ENCODE measurements around the gene PIP5K1A.
A peak's percentile ranks its signal among the peaks of the same experiment; 100 is the strongest.
"Not testable (repeated sequence)": the region's sequence is repeated elsewhere in the genome, so short reads cannot be mapped to it uniquely, and the experiment has no call there.

PIP5K1A gene

GRCh38 chr1:151194894-151195594 is 3.3 kb upstream of the PIP5K1A start:
- H3K36me3 ChIP-seq (ENCODE audit: control insufficient read depth, insufficient read depth, low read length); H3K4me1 ChIP-seq (ENCODE audit: control insufficient read depth, insufficient read depth, low read length); H3K9ac ChIP-seq (ENCODE audit: low read depth, low read length); H3K27me3 ChIP-seq (ENCODE audit: control insufficient read depth, insufficient read depth, low read length); H3K9me3 ChIP-seq (ENCODE audit: control insufficient read depth, insufficient read depth, low read length); H3K4me3 ChIP-seq (ENCODE audit: low read depth, low read length): not testable (repeated sequence)

GRCh38 chr1:151196292-151196800 is 2.0 kb upstream of the PIP5K1A start:
- Histone ChIP-seq H3K9ac (ENCODE audit: low read depth, low read length) (no peak overlapping the region), H3K9me3 (ENCODE audit: control insufficient read depth, insufficient read depth, low read length) (no peaks in the 10 kb centered on the region), H3K36me3 (ENCODE audit: control insufficient read depth, insufficient read depth, low read length) (no peaks in the 10 kb centered on the region), H3K27me3 (ENCODE audit: control insufficient read depth, insufficient read depth, low read length) (no peaks in the 10 kb centered on the region), H3K4me3 (ENCODE audit: low read depth, low read length) (no peak overlapping the region), H3K4me1 (ENCODE audit: control insufficient read depth, insufficient read depth, low read length) (no peaks in the 10 kb centered on the region)

GRCh38 chr1:151197863-151198253 is 494 bp upstream of the PIP5K1A start:
- Histone ChIP-seq H3K36me3 (ENCODE audit: control insufficient read depth, insufficient read depth, low read length) (peaks cover 2% of the 10 kb centered on the region), H3K9me3 (ENCODE audit: control insufficient read depth, insufficient read depth, low read length) (no peaks in the 10 kb centered on the region), H3K27me3 (ENCODE audit: control insufficient read depth, insufficient read depth, low read length) (no peaks in the 10 kb centered on the region), H3K4me1 (ENCODE audit: control insufficient read depth, insufficient read depth, low read length) (no peaks in the 10 kb centered on the region), H3K9ac (ENCODE audit: low read depth, low read length) (no peak overlapping the region), H3K4me3 (ENCODE audit: low read depth, low read length) (peak overlapping the region; percentile 88)

GRCh38 chr1:151199873-151200581 is 1.7 kb downstream of the PIP5K1A start:
- H3K36me3 ChIP-seq (ENCODE audit: control insufficient read depth, insufficient read depth, low read length): peaks cover 8% of the 10 kb centered on the region
- peak overlapping the region; percentile 82 for H3K9ac ChIP-seq (ENCODE audit: low read depth, low read length)
- peak overlapping the region; percentile 88 for H3K4me3 ChIP-seq (ENCODE audit: low read depth, low read length)
- no peaks in the 10 kb centered on the region for H3K4me1 ChIP-seq (ENCODE audit: control insufficient read depth, insufficient read depth, low read length)
- no peaks in the 10 kb centered on the region for H3K27me3 ChIP-seq (ENCODE audit: control insufficient read depth, insufficient read depth, low read length)
- no peaks in the 10 kb centered on the region for H3K9me3 ChIP-seq (ENCODE audit: control insufficient read depth, insufficient read depth, low read length)

- peaks cover 18% of the 10 kb centered on the region for H3K36me3 ChIP-seq (ENCODE audit: control insufficient read depth, insufficient read depth, low read length)
- not testable (repeated sequence) for H3K9ac ChIP-seq (ENCODE audit: low read depth, low read length); H3K9me3 ChIP-seq (ENCODE audit: control insufficient read depth, insufficient read depth, low read length); H3K4me1 ChIP-seq (ENCODE audit: control insufficient read depth, insufficient read depth, low read length); H3K27me3 ChIP-seq (ENCODE audit: control insufficient read depth, insufficient read depth, low read length); H3K4me3 ChIP-seq (ENCODE audit: low read depth, low read length)
Observed at GRCh38 chr1:151205381-151205965, 7.1 kb downstream of the PIP5K1A start.

GRCh38 chr1:151210830-151211229 is 12.5 kb downstream of the PIP5K1A start:
- Histone ChIP-seq H3K9me3 (ENCODE audit: control insufficient read depth, insufficient read depth, low read length) (no peaks in the 10 kb centered on the region), H3K4me3 (ENCODE audit: low read depth, low read length) (no peak overlapping the region), H3K4me1 (ENCODE audit: control insufficient read depth, insufficient read depth, low read length) (no peaks in the 10 kb centered on the region), H3K36me3 (ENCODE audit: control insufficient read depth, insufficient read depth, low read length) (peaks cover 10% of the 10 kb centered on the region), H3K9ac (ENCODE audit: low read depth, low read length) (no peak overlapping the region), H3K27me3 (ENCODE audit: control insufficient read depth, insufficient read depth, low read length) (no peaks in the 10 kb centered on the region)

GRCh38 chr1:151211972-151212705 is 13.8 kb downstream of the PIP5K1A start:
- Histone ChIP-seq H3K27me3 (ENCODE audit: control insufficient read depth, insufficient read depth, low read length) (no peaks in the 10 kb centered on the region), H3K9ac (ENCODE audit: low read depth, low read length) (no peak overlapping the region), H3K9me3 (ENCODE audit: control insufficient read depth, insufficient read depth, low read length) (no peaks in the 10 kb centered on the region), H3K36me3 (ENCODE audit: control insufficient read depth, insufficient read depth, low read length) (peaks cover 5% of the 10 kb centered on the region), H3K4me3 (ENCODE audit: low read depth, low read length) (no peak overlapping the region), H3K4me1 (ENCODE audit: control insufficient read depth, insufficient read depth, low read length) (no peaks in the 10 kb centered on the region)

- H3K9ac ChIP-seq (ENCODE audit: low read depth, low read length): no peak overlapping the region
- H3K27me3 ChIP-seq (ENCODE audit: control insufficient read depth, insufficient read depth, low read length): no peaks in the 10 kb centered on the region
- no peaks in the 10 kb centered on the region for H3K9me3 ChIP-seq (ENCODE audit: control insufficient read depth, insufficient read depth, low read length)
- no peaks in the 10 kb centered on the region for H3K4me1 ChIP-seq (ENCODE audit: control insufficient read depth, insufficient read depth, low read length)
- no peak overlapping the region for H3K4me3 ChIP-seq (ENCODE audit: low read depth, low read length)
- H3K36me3 ChIP-seq (ENCODE audit: control insufficient read depth, insufficient read depth, low read length): peaks cover 5% of the 10 kb centered on the region
Observed at GRCh38 chr1:151213560-151213959, 15.2 kb downstream of the PIP5K1A start.

- Histone ChIP-seq H3K36me3 (ENCODE audit: control insufficient read depth, insufficient read depth, low read length) (peaks cover 10% of the 10 kb centered on the region), H3K9me3 (ENCODE audit: control insufficient read depth, insufficient read depth, low read length) (no peaks in the 10 kb centered on the region), H3K9ac (ENCODE audit: low read depth, low read length) (no peak overlapping the region), H3K4me1 (ENCODE audit: control insufficient read depth, insufficient read depth, low read length) (no peaks in the 10 kb centered on the region), H3K27me3 (ENCODE audit: control insufficient read depth, insufficient read depth, low read length) (no peaks in the 10 kb centered on the region), H3K4me3 (ENCODE audit: low read depth, low read length) (no peak overlapping the region)
Observed at GRCh38 chr1:151221616-151222015, 23.3 kb downstream of the PIP5K1A start.

- no peak overlapping the region for H3K9ac ChIP-seq (ENCODE audit: low read depth, low read length)
- H3K36me3 ChIP-seq (ENCODE audit: control insufficient read depth, insufficient read depth, low read length): peaks cover 10% of the 10 kb centered on the region
Observed at GRCh38 chr1:151222130-151222529, 23.8 kb downstream of the PIP5K1A start.

GRCh38 chr1:151235235-151235634 is 36.9 kb downstream of the PIP5K1A start:
- Histone ChIP-seq H3K4me3 (ENCODE audit: low read depth, low read length) (no peak overlapping the region), H3K36me3 (ENCODE audit: control insufficient read depth, insufficient read depth, low read length) (peaks cover 65% of the 10 kb centered on the region), H3K9me3 (ENCODE audit: control insufficient read depth, insufficient read depth, low read length) (no peaks in the 10 kb centered on the region), H3K9ac (ENCODE audit: low read depth, low read length) (no peak overlapping the region), H3K27me3 (ENCODE audit: control insufficient read depth, insufficient read depth, low read length) (no peaks in the 10 kb centered on the region), H3K4me1 (ENCODE audit: control insufficient read depth, insufficient read depth, low read length) (no peaks in the 10 kb centered on the region)

More at GRCh38 chr1:151222130-151222529, 23.8 kb downstream of the PIP5K1A start:
- Histone ChIP-seq H3K4me1 (ENCODE audit: control insufficient read depth, insufficient read depth, low read length) (no peaks in the 10 kb centered on the region), H3K9me3 (ENCODE audit: control insufficient read depth, insufficient read depth, low read length) (no peaks in the 10 kb centered on the region), H3K27me3 (ENCODE audit: control insufficient read depth, insufficient read depth, low read length) (no peaks in the 10 kb centered on the region), H3K4me3 (ENCODE audit: low read depth, low read length) (no peak overlapping the region)

All from iPS-15b (cell line).